GM18502 (cell line): ENCODE data around the gene ZNF512.
"Not testable (repeated sequence)": the region's sequence is repeated elsewhere in the genome, so short reads cannot be mapped to it uniquely, and the experiment has no call there.

Experiments used
- ATAC-seq: cut with Tn5 transposase; IDR thresholded peaks from one replicate; pipeline ENCODE4 v1.9.1; 2021; ENCODE audit warnings: mild to moderate bottlenecking; ENCODE audit not compliant: unreplicated experiment, poor library complexity

The ZNF512 gene

GRCh38 chr2:27628767-27629709 is 46.2 kb downstream of the ZNF512 start, which contains the start of the genes CCDC121 and GPN1:
Gene CCDC121, minus strand, starts transcription at chr2:27629012. Its CDS starts 1,213 bp downstream, at chr2:27627799.
Gene GPN1, plus strand, starts transcription at chr2:27629050. Its CDS starts 9 bp downstream, at chr2:27629059.
- peak; percentile 98 for ATAC-seq

DNA sequence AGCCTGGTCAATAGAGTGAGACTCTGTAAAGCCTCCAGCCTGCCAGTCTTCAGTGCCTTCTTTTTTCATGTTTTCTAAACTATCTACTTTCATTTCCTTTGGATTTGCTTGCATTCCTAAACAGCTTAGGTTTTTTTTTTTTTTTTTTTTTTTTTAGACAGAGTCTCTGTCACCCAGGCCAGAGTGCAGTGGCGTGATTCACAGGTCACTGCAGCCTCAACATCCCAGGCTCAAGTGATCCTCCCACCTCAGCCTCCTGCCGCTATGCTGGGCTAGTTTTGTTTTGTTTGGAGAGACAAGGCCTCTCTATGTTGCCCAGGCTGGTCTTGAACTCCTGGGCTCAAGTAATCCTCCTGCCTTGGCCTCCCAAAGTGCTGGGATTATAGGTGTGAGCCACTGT is 47.4 kb downstream of the ZNF512 start:
- not testable (repeated sequence) for ATAC-seq

GRCh38 chr2:27634291-27634690 is 51.4 kb downstream of the ZNF512 start:
- no peak for ATAC-seq

DNA sequence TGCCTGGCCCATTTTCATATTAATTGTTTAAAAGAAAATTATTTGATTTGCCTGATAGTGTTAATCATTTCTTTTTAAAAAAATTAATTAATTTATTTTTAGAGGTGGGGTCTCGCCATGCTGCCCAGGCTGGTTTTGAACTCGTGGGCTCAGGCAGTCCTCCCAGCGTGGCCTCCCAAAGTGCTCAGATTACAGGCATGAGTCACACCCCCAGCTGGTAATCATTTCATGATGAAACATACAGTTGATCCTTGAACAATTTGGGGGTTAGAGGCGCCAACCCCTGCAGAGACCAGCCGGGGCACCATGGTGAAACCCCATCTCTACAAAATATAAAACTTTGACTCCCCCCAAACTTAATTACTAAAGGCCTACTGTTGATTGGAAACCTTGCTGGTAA is 53.9 kb downstream of the ZNF512 start:
- no peak for ATAC-seq

DNA sequence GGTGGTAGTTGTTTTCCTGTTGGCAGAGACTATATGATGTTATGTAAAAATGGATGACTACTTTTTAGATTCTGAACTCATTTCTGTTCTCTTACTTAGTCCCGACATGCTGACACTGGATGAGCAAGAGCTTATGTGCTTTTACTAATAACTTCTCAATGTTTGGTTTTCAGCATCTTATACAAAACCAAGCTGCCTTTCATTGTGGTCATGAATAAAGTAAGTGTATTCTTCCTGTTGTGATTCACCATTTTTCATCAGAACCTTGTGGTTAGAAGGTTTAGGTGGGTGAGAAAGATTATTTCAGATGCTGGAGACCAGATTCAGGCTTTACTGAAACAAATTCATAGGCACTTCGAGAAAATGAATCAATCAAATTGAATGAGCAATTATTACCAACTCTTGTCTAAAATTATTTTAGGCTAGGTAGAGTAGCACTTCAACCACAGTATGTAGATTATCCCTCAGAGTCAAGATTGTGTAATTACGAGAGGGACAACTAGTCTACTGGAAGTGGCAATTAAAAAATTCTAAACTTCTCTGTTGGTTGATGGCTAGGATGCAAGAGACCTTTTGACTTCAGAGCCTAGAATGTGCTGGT is 55.3 kb downstream of the ZNF512 start:
- ATAC-seq = no peak

- ATAC-seq = no peak
Measured at GRCh38 chr2:27638709-27639108, 55.9 kb downstream of the ZNF512 start.

DNA sequence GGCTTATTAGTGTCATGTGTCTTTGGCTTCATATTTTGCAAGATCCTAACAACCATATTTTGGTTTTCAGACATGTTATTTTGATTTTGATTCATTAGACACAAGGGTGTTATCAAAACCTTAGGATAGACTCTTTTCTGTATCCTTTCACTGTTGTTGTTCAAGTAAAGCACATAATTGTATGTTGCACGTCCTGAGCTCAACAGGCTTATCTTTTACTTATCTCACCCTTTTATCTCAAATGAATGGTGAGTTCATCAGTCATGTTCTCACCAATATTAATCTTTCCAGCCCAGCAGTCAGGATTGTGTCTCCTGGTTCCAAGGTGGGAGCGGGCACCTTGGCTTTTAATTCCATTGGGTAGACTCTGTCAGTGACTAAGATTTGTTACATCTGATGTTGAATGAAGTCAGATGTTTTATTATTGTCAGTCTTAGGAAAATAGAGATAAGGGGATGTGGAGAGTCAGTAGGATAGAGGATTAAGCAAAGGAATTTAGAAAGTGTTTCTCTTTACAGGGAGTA is 57.9 kb downstream of the ZNF512 start:
- ATAC-seq = no peak

DNA sequence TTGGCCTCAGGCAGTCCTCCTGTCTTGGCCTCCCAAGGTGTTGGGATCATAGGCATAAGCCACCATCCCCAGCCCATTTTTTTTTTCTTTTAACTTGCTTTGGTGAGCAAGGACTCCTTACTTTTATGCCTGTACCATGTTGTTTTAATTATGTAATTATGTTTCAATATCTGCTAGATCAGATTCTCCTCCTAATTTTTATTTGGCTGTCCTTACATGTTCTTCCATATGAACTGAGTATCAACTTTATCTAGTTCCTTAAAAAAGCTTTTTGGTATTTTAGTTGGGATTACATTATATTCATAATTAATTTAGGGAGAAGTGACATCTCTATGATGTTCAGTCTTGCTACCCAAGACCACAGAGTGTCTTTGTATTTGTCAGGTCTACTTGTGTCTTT is 62.4 kb downstream of the ZNF512 start:
- ATAC-seq = no peak

DNA sequence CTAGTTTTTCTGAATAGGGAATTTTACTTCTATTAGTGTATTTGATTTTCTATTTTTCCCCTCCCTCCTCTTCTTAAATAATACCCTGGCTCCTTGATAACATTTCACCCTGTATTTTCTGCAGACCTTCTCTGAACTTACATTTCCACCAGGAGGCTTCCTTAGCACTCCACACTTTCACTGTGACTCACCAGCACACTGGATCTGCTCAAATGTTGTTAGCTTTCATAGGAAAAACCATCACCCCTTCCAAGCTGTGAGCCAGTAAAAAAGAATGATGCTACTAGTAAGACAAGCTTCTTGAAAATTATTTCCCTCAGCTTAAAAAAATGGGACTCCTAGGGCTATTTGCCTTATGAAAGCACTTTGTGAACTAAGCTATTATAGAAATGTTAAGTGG is 64.4 kb downstream of the ZNF512 start:
- no peak for ATAC-seq

- ATAC-seq = no peak
Measured at GRCh38 chr2:27647737-27648136, 64.9 kb downstream of the ZNF512 start.

- ATAC-seq = no peak
Measured at GRCh38 chr2:27651056-27651455, 68.2 kb downstream of the ZNF512 start.

- no peak for ATAC-seq
Measured at GRCh38 chr2:27652341-27652740, 69.5 kb downstream of the ZNF512 start.

- no peak for ATAC-seq
Measured at GRCh38 chr2:27652790-27653189, 69.9 kb downstream of the ZNF512 start.

GRCh38 chr2:27653397-27653796 is 70.6 kb downstream of the ZNF512 start:
- no peak for ATAC-seq

DNA sequence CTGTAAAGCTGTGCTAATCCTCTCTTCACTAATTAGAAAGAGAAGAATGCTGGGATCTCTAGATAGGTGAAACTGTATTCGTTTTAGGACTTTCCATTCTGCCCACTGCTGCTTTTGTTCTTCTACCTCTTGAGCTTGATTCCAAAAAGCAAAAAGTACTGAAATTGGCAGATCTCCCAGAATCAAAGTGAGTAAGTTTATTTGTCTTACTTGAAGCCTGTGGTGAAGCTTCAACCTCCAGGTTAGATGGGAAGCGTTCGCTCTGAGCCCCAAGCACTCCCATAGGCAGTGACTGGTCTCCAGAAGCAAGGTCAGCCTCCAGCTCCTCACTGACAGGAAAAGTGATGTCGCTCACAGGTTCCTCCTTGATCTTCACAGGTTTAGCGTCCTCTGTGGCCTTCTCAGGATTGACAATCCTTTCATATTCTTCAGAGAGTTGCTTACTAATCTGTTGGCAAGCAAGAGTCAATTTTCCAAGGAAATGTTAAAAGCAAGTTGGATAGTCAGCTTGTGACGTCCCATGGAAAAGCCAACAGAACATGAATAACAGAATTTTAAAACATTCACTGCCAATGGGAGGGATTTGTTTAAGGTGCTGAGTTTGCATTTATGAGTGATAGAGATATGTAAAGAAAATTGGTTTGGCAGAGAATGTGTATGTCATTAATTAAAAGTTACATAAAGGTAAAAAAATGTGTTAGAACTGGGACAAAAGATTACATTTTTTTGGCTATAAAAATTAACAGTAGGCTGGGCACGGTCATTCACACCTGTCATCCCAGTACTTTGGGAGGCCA is 72.5 kb downstream of the ZNF512 start:
- no peak for ATAC-seq

DNA sequence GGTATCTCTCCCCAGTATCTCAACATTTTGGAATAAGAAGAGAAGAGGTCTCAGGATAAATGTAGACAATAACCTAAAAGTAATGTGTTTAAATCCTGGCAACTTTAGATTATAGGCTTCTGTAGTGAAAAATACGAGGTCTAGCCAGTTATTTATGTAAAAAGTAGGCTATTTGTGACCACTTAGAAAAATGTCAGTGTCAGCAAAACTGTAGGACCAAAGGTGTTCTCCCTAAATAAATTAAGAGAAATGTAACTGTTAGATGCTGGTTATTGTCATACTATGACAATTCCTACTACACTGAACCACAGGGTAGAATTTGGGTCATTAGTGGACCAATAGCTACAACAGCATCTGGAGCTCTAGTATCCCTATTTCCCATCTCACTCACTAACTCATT is 78.5 kb downstream of the ZNF512 start:
- no peak for ATAC-seq

DNA sequence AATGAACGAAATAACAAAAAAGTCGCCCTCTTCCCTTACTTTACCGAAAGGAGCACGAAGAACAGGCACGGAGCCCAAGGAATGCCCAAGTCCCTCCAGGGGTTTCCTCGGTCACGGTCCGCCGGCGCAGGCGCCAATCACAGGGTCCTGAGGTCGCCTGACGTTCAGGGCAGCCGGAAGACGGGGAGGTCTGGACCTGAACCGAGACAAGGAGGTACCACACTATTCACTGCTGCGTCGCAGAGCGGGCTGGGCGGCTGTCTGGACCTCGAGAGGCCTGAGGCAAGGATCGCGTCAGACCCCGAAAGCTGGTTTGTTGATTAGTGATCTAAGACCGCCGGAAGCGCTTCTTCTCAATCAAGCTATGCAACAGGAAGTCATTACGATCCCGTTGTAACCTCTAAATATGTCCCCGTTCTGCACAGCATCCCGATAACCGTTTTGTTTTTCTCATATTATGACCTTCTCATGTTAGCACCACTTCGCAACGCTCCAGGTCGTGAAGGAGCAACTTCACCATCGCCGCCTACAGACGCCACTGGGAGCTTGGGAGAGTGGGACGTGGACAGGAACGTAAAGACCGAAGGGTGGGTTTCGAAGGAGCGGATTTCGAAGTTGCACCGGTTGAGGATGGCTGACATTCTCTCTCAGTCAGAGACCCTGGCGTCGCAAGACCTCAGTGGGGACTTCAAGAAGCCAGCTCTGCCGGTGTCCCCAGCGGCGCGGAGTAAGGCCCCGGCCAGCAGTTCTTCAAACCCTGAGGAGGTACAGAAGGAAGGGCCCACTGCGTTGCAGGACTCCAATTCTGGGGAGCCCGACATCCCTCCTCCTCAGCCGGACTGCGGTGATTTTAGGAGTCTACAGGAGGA is 80.7 kb downstream of the ZNF512 start, which contains the start of the genes SLC4A1AP and SUPT7L:
Gene SLC4A1AP, plus strand, starts transcription at position 605 of the 869 bp plus-strand sequence. Its CDS starts 26 bp downstream, at position 631.
Gene SUPT7L, minus strand, starts transcription at position 330 of the 869 bp plus-strand sequence. CDS start 1,422 bp downstream, outside the sequence.
- ATAC-seq = peak; percentile 80

DNA sequence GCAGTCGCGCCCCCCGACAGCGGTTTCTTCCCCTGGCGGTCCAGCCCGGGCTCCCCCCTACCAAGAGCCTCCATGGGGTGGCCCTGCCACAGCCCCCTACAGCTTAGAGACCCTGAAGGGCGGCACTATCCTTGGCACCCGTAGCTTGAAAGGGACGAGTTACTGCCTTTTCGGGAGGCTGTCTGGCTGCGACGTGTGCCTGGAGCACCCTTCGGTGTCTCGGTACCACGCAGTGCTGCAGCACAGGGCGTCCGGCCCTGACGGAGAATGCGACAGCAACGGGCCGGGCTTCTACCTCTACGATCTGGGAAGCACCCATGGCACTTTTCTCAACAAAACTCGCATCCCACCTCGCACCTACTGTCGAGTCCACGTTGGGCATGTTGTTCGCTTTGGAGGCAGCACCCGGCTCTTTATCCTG is 81.3 kb downstream of the ZNF512 start:
- peak; percentile 45 for ATAC-seq
